HG03060 (cell line): ENCODE data around the gene NUTF2.

Experiments
- ATAC-seq: cut with Tn5 transposase; IDR thresholded peaks from one replicate; pipeline ENCODE4 v1.9.1; 2021; ENCODE audit warnings: low read depth, moderate number of reproducible peaks; ENCODE audit not compliant: unreplicated experiment

Gene NUTF2

GRCh38 chr16:67915831-67916723 is 69.3 kb downstream of the NUTF2 start:
- no peak for ATAC-seq

GRCh38 chr16:67917140-67917851 is 70.6 kb downstream of the NUTF2 start:
- no peak for ATAC-seq

- ATAC-seq = no peak
Measured at GRCh38 chr16:67917852-67918236, 71.1 kb downstream of the NUTF2 start.

GRCh38 chr16:67919622-67920221 is 73.0 kb downstream of the NUTF2 start:
- ATAC-seq = no peak
